ENCODE measurements around the gene RNF224. TPM values are rescaled to one million over a fixed set of nuclear protein-coding genes. Genes with fewer than 3 reads are reported as not detected.

Gene RNF224
- total and polyA plus RNA-seq, 12 donors: 0.06 TPM; not detected in 11

GRCh38 chr9:137198902-137199283 lies 28.4 kb upstream of the RNF224 start:
- no peak overlapping the region for H3K27ac ChIP-seq
- intact Hi-C loops (cut with DNase I): no loop called here
- TF ChIP-seq CTCF (IDR thresholded peaks at IDR 0.05) (no peak), POLR2A (IDR thresholded peaks at IDR 0.05) (no peak)
- DNase-seq: no peak
- no peaks in the 10 kb centered on the region for H3K27me3 ChIP-seq
- H3K4me3 ChIP-seq: no peak overlapping the region
- no peaks in the 10 kb centered on the region for H3K36me3 ChIP-seq (replicated peaks in 1 of 2)
- H3K9me3 ChIP-seq (replicated peaks in 1 of 3): no peaks in the 10 kb centered on the region
- WGBS, 4 donors: 47 to 80% (median 59%) methylated on average over 1 to 11 of the region's 11 CpGs
- H3K4me1 ChIP-seq (replicated peaks in 1 of 2): peaks cover 6 to 46% of the 10 kb centered on the region in 2 donors

DNA sequence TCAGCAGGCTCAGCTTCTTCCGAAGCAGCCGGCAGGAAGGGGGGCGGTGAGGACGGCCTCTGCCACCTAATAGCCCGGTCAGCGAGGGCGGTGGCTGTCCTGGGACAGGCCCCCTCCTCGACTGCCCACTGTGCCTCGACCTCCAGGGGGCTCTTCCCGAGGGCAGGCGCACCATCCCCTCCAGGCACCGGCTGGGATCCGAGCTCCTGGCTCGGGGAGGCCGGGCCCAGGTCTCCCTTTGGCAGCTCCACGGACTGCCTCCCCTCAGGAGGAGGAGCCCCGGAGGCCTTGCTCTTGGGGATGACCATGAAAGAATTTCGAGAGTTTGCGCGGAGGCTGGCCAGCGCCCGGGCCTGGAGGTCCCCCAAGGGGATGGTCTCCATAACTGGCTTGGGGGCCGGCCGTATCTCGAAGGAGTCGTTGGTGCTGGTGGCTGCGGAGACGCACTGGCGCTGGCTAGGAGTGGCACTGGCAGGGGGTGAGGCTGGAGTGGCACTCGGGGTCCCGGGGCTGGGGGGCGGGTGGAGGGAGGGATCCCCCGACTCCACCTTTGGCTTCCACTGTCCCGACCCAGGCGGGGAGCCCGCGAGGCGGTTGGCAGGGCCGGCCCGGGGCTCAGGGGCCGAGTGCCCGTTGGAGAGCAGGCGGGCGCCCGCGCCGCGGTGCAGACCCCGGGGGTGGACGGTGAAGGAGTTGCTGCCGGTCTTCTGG lies 27.7 kb upstream of the RNF224 start:
- Histone ChIP-seq H3K36me3 (replicated peaks in 1 of 2) (no peaks in the 10 kb centered on the region), H3K4me1 (replicated peaks in 1 of 2) (peaks cover 10 to 52% of the 10 kb centered on the region in 2 donors), H3K9me3 (replicated peaks in 1 of 3) (no peaks in the 10 kb centered on the region), H3K27me3 (no peaks in the 10 kb centered on the region), H3K27ac (no peak overlapping the region), H3K4me3 (peak overlapping the region in 2 of 4 donors; percentile 13 to 91)
- no peak for DNase-seq
- TF ChIP-seq CTCF (IDR thresholded peaks at IDR 0.05): no peak
- no peak for TF ChIP-seq POLR2A (IDR thresholded peaks at IDR 0.05)
- WGBS, 4 donors: 7 to 21% (median 10%) methylated on average over 11 to 51 of the region's 51 CpGs; no CpG with 5 or more reads in 1 of the 4 donors
- intact Hi-C loops (cut with DNase I): no loop called here

DNA sequence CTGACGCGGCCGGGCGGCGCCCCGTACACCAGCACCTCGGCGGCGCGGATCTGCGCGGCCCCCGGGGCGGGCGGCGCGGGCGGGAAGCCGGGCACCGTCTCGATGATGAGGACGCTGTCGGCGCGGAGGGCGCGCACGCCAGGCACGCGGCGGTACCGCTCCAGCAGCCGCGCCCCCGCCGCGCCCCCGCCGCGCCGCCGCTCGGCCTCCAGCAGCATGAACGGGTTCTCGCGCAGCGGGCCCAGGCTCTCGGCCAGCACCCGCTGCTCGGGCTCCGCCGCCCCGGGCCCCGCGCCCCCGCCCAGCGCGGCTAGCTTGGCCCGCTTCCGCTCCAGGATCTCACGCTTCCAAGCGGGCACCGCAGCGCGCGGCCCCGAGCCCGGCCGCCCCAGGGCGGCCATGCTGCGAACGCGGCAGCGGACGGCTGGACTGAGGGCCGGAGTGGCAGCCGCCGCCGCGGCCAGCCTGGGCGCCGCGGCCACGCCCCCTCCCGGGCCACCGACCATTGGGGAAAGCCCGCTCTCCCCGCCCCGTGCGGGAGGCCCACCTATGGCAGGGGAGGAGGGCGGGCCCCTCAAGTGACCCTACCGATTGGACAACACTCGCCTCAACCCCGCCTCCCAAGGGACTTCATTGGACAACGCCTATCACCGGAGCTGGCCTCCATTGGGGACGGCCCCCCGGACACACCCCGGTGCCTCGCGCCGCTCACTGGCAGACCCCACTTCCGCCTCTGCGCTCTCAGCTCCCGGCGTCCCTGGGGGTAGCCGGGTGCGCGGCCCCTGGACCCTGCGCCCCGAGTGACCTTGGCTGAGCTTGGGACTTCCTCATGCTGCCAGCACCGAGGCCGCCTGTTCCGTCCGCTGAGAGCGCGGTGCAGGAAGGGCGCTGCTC lies 26.7 kb upstream of the RNF224 start, which contains the start of gene TPRN:
Gene TPRN, minus strand, starts transcription at position 431 of the 894 bp plus-strand sequence. Its CDS starts 30 bp downstream, at position 401.
- intact Hi-C loops (cut with DNase I): no loop called here
- Histone ChIP-seq H3K36me3 (replicated peaks in 1 of 2) (no peaks in the 10 kb centered on the region), H3K4me3 (peak within 1 kb of the TSS in 3 of 4 donors; percentile 27 to 91 (median 59)), H3K27ac (peak within 1 kb of the TSS in 4 of 5 donors; percentile 52 to 90 (median 70)), H3K4me1 (replicated peaks in 1 of 2) (peaks cover 15 to 59% of the 10 kb centered on the region in 2 donors), H3K27me3 (no peaks in the 10 kb centered on the region), H3K9me3 (replicated peaks in 1 of 3) (no peaks in the 10 kb centered on the region)
- TF ChIP-seq POLR2A (IDR thresholded peaks at IDR 0.05) (peak; percentile 92 to 93), CTCF (IDR thresholded peaks at IDR 0.05) (peak in 1 of 6 experiments; percentile 14)
- DNase-seq: peak; percentile 99 to 100 (median 100)
- WGBS, 4 donors: 0 to 13% (median 1%) methylated on average over 3 to 118 of the region's 118 CpGs

All from adrenal gland (tissue), 12 donors.